HG03097 (cell line): ENCODE results near the gene NRL.

ENCODE experiments used
- ATAC-seq: cut with Tn5 transposase; IDR thresholded peaks from one replicate; pipeline ENCODE4 v1.9.1; 2021; ENCODE audit not compliant: unreplicated experiment, low FRiP score

Gene NRL

GRCh38 chr14:24069411-24069735, 45.4 kb downstream of the NRL start:
- no peak for ATAC-seq

DNA sequence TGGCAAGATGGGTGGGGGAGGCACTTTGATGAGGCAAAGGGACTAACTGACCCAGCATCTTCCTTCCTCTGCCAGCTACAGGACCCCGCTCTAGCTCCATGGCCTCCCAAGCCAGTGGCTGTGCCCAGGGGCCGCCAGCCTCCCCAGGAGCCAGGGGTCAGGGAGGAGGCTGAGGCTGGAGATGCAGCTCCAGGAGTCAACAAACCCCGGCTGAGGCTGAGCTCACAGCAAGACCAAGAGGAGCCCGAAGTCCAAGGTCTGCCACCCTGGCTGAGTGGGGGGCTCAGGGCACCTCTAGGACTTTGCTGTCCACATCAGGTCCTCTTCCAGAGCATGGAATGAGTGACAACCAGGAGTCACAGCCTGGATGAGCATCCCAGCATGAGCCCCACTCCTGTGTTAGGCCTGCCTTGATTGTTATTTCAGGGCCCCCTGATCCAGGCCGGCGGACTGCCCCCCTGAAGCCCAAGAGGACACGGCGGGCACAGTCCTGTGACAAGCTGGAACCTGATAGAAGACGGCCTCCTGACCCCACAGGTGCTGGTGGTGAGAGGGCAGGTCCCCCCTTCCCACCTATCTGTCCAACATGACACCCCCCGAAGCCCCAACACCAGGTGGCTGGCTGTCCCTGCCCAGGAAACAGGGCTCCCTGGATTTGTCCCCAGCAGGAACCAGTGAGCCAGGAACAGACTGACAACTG, 45.9 kb downstream of the NRL start:
- no peak for ATAC-seq

GRCh38 chr14:24067133-24068082, 47.3 kb downstream of the NRL start:
- no peak for ATAC-seq

- ATAC-seq, result no peak
These were observed 48.1 kb downstream of the NRL start for GRCh38 chr14:24066496-24067132.

DNA sequence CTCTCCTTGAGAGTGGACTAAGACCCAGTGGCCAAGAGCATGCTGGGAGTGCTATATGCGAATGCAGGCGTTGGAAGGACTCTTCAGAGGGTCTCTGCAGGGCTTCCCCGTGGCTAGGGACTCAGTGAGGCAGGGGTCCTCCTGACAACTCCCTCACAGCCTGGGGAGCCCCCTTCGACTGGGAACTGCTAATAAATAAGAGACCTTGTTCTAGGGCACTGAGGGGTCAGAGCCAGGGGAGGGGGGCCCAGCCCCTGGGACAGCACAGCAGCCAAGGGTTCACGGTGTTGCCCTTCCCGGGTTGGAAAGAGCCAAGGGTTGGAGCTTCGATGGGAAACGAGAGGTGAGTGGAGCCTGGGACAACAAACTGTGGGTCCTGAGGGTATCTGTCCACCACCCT, 49.3 kb downstream of the NRL start:
- no peak for ATAC-seq

DNA sequence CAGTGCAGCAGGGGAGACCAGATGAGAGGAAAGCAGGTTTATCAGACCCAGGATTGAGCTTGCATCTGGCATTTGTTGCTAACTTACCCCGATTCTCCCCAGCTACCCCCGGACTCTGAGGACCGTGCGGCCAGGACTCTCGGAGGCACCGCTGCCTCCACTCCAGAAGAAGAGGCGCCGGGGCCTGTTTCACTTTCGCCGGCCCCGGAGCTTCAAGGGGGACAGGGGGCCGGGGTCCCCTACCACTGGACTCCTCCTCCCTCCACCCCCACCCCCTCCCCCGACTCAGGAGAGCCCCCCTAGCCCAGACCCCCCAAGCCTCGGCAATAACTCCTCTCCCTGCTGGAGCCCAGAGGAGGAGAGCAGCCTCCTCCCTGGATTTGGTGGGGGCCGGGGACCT, 49.9 kb downstream of the NRL start:
- no peak for ATAC-seq

DNA sequence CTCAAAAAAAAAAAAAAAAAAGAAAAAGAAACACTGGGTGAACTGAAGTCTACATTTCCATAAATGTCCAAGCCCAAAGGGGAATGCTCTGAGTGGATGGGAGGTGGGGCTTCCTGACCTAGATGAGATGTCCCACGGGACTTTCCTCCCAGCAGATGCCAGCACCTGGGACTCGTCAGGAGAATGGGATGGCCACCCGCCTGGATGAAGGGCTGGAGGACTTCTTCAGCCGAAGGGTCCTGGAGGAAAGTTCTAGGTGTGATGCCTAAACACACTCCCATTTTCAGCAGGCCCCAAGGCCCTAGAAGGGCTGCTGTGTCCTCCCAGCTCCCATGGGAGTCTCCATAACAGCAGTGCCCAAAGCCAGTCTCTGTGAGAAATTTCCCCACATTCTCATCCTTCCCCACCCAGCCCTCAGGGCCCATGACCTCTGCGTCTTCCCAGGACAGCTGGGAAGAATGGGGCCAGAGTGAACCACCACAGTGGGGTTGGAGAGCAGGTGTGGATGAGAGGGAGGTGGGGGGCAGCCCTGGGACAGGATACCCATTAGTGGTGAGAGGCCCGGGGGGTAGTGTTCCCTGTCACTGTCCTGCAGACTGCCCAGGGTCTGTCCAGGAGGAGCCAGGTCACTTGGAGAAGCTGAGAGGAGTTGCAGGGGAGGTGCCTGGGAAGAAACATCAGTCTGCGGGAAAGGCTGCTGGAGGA, 50.5 kb downstream of the NRL start:
- ATAC-seq, result no peak

DNA sequence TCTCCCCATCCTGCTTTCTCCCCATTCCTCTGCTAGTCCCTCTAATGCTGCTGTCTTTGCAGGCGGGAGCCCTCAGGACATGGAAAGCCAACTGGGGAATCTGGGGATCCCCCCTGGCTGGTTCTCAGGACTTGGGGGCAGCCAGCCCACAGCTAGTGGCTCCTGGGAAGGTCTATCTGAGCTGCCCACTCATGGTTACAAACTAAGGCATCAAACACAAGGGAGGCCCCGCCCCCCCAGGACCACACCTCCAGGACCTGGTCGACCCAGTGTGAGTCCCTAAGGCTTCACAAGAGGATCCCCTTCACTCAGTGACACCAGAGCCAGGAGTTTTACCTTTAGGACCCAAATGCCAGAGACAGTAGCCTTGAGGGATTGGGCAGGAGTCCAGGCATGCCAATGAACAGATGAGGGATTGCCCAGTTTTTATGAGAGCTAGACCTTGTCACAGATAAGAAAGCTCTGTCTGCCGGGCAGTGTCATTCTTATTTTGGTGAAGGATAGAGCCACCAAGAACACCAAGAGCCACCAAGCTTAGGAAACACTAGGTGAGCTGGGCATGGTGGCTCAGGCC, 51.4 kb downstream of the NRL start:
- no peak for ATAC-seq

- no peak for ATAC-seq
These were observed 52.4 kb downstream of the NRL start for GRCh38 chr14:24062216-24062980.

DNA sequence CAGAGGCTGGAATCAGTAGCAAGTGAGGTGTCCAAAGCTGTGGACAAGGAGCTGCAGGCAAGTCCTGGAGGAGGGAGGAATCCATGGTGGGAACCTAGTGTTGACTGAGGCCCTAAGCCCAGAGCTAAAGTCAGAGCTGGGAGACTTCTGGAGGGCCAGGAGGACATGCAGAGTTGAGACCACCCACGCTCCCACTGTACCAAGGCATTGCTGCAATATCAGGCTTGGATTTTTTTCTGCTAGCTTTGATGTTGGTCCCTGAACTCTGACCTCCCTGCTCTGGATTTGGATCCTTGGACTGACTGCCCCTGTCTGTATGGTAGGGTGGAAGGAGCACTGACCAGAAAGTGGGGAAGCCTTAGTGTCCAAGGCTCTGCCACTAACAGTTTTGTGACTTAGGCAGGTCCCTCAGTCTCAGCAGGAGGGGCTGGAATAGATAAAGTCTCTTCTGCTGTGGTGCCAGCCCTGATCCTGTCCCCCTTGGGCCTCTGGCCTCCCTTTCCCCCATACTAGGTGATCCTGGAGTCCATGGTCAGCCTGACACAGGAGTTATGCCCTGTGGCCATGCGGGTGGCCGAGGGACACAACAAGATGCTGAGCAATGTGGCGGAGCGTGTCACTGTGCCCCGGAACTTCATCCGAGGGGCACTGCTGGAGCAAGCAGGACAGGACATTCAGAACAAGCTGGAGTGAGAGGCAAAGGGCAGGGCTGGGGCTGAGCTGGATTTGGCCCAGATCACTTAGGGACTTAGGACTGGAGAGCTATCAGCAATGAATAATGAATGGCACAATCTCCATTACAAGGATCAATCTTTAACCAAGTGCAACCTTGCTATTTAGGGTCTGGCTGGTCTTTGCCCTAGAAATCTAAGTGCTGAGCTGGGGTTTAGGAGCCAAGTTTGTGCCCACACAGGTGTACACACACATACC, 53.5 kb downstream of the NRL start:
- ATAC-seq, result no peak

DNA sequence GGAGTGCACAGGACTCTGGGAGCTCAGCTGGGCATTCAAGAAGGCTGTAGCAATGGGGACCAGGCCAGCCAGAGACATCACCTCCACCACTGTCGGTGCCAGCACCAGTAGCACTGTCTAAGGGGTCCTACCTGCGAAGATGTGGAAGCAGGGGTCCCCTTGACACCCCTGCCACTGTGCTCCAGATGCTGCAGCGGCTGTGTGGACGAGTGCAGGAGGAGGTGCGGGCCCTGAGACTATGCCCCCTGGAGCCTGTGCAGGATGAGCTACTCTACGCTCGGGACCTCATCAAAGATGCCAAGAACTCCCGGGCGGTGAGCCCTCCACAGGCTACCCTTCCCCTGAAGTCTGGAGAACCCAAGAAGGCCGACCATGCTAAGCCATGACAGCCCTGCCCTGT, 54.3 kb downstream of the NRL start:
- no peak for ATAC-seq

GRCh38 chr14:24059841-24060388, 54.8 kb downstream of the NRL start:
- no peak for ATAC-seq

- ATAC-seq, result no peak
These were observed 55.7 kb downstream of the NRL start for GRCh38 chr14:24058951-24059475.

DNA sequence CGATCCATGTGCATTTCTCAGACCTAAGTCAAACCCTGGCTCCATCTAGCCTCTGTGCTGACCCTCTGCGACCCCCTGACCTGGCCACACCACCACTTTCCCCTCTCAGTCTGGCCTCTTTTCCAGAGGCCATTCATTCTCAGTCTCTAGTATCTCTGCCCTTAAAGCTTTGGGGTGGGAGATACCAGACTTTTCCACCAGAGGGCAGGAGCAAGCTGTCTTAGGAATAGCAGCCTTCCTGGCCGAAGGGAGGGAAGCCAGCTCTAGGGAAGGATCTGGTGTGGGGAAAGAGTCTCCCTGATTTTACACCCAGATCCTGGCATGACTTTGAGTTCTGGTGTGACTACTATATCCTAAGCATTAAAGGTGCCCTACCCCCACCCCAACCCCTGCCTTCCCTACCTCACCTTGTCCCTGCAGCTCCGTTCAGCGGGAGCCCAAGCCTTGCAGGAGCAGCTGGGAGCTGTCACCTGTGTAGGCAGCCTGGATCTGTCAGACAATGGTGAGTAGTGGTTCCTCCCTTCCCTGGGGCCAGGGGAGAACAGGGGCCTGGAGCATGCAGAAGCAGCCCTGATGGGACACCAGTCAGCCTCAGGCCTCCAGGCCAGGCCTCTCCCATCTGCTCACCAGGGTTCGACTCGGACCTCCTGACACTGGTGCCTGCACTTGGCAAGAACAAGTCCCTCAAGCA, 56.3 kb downstream of the NRL start:
- no peak for ATAC-seq

GRCh38 chr14:24057867-24058259, 56.9 kb downstream of the NRL start:
- ATAC-seq, result no peak

DNA sequence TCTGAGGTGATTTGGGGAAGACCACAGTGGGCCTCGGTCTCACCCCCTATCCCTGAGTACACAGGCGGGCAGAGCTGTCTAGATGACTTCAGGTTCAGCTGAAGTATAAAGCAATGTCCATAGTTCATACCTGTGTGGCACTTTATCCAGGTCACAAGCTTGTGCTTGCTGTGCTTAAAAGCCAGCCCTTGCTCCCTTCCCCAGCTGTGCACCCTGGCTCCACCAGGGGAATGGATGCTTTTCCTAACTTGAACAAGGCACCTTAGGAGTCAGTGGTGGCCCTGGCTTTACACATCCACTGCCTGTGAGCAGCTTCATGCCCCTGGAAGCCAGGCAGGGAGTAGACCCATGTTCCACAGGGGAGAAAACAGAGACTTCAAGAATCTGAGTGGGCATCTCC, 57.5 kb downstream of the NRL start:
- no peak for ATAC-seq

GRCh38 chr14:24056800-24057184, 58.0 kb downstream of the NRL start:
- ATAC-seq, result no peak
